Ishikawa (cell line): ENCODE measurements around the gene CACNA1A.

Experiments used
- CEBPB ChIP-seq: IDR thresholded peaks from 2 replicates; pipeline ENCODE4 v1.6.1; 2012
- EP300 ChIP-seq: IDR thresholded peaks from 2 replicates; pipeline ENCODE4 v1.6.1; 2012; ENCODE audit warnings: borderline replicate concordance
- NFIC ChIP-seq: IDR thresholded peaks from 2 replicates; pipeline ENCODE4 v1.6.1; 2012
- YY1 ChIP-seq: IDR thresholded peaks from 2 replicates; pipeline ENCODE4 v1.6.1; 2012; ENCODE audit warnings: low read depth

DNA sequence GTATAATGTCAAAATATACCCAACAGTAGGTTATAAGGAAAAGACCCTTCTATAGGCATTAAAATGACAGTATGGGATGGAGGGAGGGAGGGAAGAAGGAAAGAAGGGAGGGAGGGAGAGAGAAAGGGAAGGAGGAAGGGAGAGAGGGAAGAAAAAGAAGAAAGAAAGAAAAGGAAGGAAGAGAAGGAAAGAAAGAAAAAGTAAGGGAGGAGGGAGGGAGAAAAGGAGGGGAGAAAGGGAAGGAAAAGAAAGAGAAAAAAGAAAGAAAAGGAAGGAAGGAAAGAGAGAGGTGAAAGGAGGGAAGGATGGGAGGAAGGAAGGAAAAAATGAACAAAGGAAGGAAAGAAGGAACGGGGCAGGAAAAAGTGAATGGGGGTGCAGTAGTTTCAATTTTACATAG, 35.3 kb upstream of the CACNA1A start:
- TF ChIP-seq NFIC (no peak), EP300 (no peak), YY1 (no peak), CEBPB (no peak)
